NT2/D1 (cell line): Measurements from ENCODE around the gene GRIK2.

ENCODE experiments used
- DNase-seq: peaks from one replicate; pipeline ENCODE4 v3.0.0-alpha.2; 2011; ENCODE audit warnings: low read depth, low spot score
- H3K27me3 ChIP-seq: 2 replicates; pipeline ENCODE4 v1.6.0; 2011; ENCODE audit warnings: mild to moderate bottlenecking; ENCODE audit not compliant: insufficient read length, insufficient read depth
- H3K36me3 ChIP-seq: 2 replicates; pipeline ENCODE4 v1.6.1; 2011; ENCODE audit warnings: mild to moderate bottlenecking, low read length, mixed read lengths; ENCODE audit not compliant: insufficient read depth, insufficient read length
- H3K4me1 ChIP-seq: 2 replicates; pipeline ENCODE4 v1.5.1; 2011; ENCODE audit not compliant: insufficient read depth, insufficient read length
- H3K4me3 ChIP-seq: 2 replicates; pipeline ENCODE4 v1.5.1; 2011; ENCODE audit warnings: low read depth; ENCODE audit not compliant: insufficient read length
- H3K9ac ChIP-seq: 2 replicates; pipeline ENCODE4 v1.6.0; 2011; ENCODE audit warnings: low read depth; ENCODE audit not compliant: insufficient read length
- H3K9me3 ChIP-seq: 2 replicates; pipeline ENCODE4 v1.5.1; 2011; ENCODE audit warnings: mild to moderate bottlenecking, low read length; ENCODE audit not compliant: insufficient read depth
- SUZ12 ChIP-seq: IDR thresholded peaks from 2 replicates; pipeline ENCODE4 v1.6.1; 2011; ENCODE audit not compliant: insufficient read length, insufficient read depth; ENCODE audit errors: extremely low read depth
- YY1 ChIP-seq: IDR thresholded peaks from 2 replicates; pipeline ENCODE4 v1.6.1; 2011; ENCODE audit not compliant: insufficient read length, insufficient read depth
- ZNF274 ChIP-seq: IDR thresholded peaks from 2 replicates; pipeline ENCODE4 v1.6.1; 2011; ENCODE audit warnings: mild to moderate bottlenecking, low read depth, low read length

Gene GRIK2

GRCh38 chr6:101662111-101662897 lies 268.8 kb downstream of the GRIK2 start:
- Histone ChIP-seq H3K9me3 (no peaks in the 10 kb centered on the region), H3K27me3 (no peaks in the 10 kb centered on the region), H3K4me1 (no peaks in the 10 kb centered on the region), H3K36me3 (no peaks in the 10 kb centered on the region), H3K4me3 (no peak overlapping the region), H3K9ac (no peak overlapping the region)
- DNase-seq = no peak
- TF ChIP-seq SUZ12 (no peak), ZNF274 (no peak), YY1 (no peak)

- no peak for DNase-seq
- Histone ChIP-seq H3K9ac (no peak overlapping the region), H3K27me3 (no peaks in the 10 kb centered on the region), H3K36me3 (no peaks in the 10 kb centered on the region), H3K4me1 (no peaks in the 10 kb centered on the region), H3K4me3 (no peak overlapping the region), H3K9me3 (no peaks in the 10 kb centered on the region)
- no peak for TF ChIP-seq ZNF274
Observed at GRCh38 chr6:101663100-101663499, 269.6 kb downstream of the GRIK2 start.

GRCh38 chr6:101666256-101666655 lies 272.7 kb downstream of the GRIK2 start:
- TF ChIP-seq ZNF274 = no peak
- TF ChIP-seq YY1 = no peak
- no peak for TF ChIP-seq SUZ12
- no peak for DNase-seq
- Histone ChIP-seq H3K4me1 (no peaks in the 10 kb centered on the region), H3K4me3 (no peak overlapping the region), H3K9me3 (no peaks in the 10 kb centered on the region), H3K36me3 (no peaks in the 10 kb centered on the region), H3K9ac (no peak overlapping the region), H3K27me3 (no peaks in the 10 kb centered on the region)

- Histone ChIP-seq H3K27me3 (no peaks in the 10 kb centered on the region), H3K9ac (no peak overlapping the region), H3K4me3 (no peak overlapping the region), H3K9me3 (no peaks in the 10 kb centered on the region), H3K36me3 (no peaks in the 10 kb centered on the region), H3K4me1 (no peaks in the 10 kb centered on the region)
- no peak for DNase-seq
- no peak for TF ChIP-seq SUZ12
- TF ChIP-seq ZNF274 = no peak
- no peak for TF ChIP-seq YY1
Observed at GRCh38 chr6:101668496-101669030, 275.1 kb downstream of the GRIK2 start.

GRCh38 chr6:101676187-101676586 lies 282.7 kb downstream of the GRIK2 start:
- no peak for DNase-seq
- no peaks in the 10 kb centered on the region for H3K9me3 ChIP-seq
- H3K4me3 ChIP-seq = no peak overlapping the region
- no peaks in the 10 kb centered on the region for H3K36me3 ChIP-seq
- no peak overlapping the region for H3K9ac ChIP-seq
- TF ChIP-seq YY1 (no peak), SUZ12 (no peak), ZNF274 (no peak)
- no peaks in the 10 kb centered on the region for H3K4me1 ChIP-seq
- no peaks in the 10 kb centered on the region for H3K27me3 ChIP-seq

GRCh38 chr6:101682937-101683336 lies 289.4 kb downstream of the GRIK2 start:
- Histone ChIP-seq H3K9me3 (no peaks in the 10 kb centered on the region), H3K9ac (no peak overlapping the region), H3K4me3 (no peak overlapping the region), H3K36me3 (no peaks in the 10 kb centered on the region), H3K4me1 (no peaks in the 10 kb centered on the region), H3K27me3 (no peaks in the 10 kb centered on the region)
- DNase-seq = no peak
- TF ChIP-seq ZNF274 (no peak), YY1 (no peak), SUZ12 (no peak)

GRCh38 chr6:101683884-101684283 lies 290.4 kb downstream of the GRIK2 start:
- Histone ChIP-seq H3K4me1 (no peaks in the 10 kb centered on the region), H3K9ac (no peak overlapping the region), H3K36me3 (no peaks in the 10 kb centered on the region), H3K9me3 (no peaks in the 10 kb centered on the region), H3K4me3 (no peak overlapping the region), H3K27me3 (no peaks in the 10 kb centered on the region)
- no peak for DNase-seq
- TF ChIP-seq SUZ12 = no peak
- no peak for TF ChIP-seq ZNF274
- TF ChIP-seq YY1 = no peak
